Liver (tissue), 3 donors: Measurements from ENCODE around the gene STATH.
"Not testable (repeated sequence)": the region's sequence is repeated elsewhere in the genome, so short reads cannot be mapped to it uniquely, and the experiment has no call there.

Source experiments
- ATF3 ChIP-seq: IDR thresholded peaks from 2 replicates; pipeline ENCODE4 v1.6.1; 2016; ENCODE audit warnings: antibody characterized with exemption
- CTCF ChIP-seq: fragments of 150-350 bp; IDR thresholded peaks from 2 replicates; pipeline ENCODE4 v1.5.1; 2017; ENCODE audit warnings: improper control_type of control experiment, low read depth, low read length; ENCODE audit not compliant: missing input control
- FOXA1 ChIP-seq: IDR thresholded peaks from 2 replicates; pipeline ENCODE4 v1.6.1; 2016; ENCODE audit warnings: antibody characterized with exemption
- GABPA ChIP-seq, 2 donors: IDR thresholded peaks in 1 of 2; conservative IDR thresholded peaks in 1 of 2; 2 replicates each; pipeline ENCODE4 v1.6.1; 2016; ENCODE audit warnings: antibody characterized with exemption in 2 of 2, mild to moderate bottlenecking in 1 of 2, moderate library complexity in 1 of 2
- HNF4G ChIP-seq: IDR thresholded peaks from 2 replicates; pipeline ENCODE4 v1.6.1; 2016; ENCODE audit warnings: antibody characterized with exemption
- JUND ChIP-seq, 2 donors: IDR thresholded peaks; 2 replicates each; pipeline ENCODE4 v1.6.1; 2016; ENCODE audit warnings: antibody characterized with exemption in 2 of 2
- REST ChIP-seq: IDR thresholded peaks from 2 replicates; pipeline ENCODE4 v1.6.1; 2016; ENCODE audit warnings: antibody characterized with exemption, mild to moderate bottlenecking
- RXRA ChIP-seq, 2 donors: IDR thresholded peaks; 2 replicates each; pipeline ENCODE4 v1.6.1; 2017 to 2018; ENCODE audit warnings: antibody characterized with exemption in 2 of 2, mild to moderate bottlenecking in 1 of 2
- TAF1 ChIP-seq: conservative IDR thresholded peaks from 2 replicates; pipeline ENCODE4 v1.6.1; 2016; ENCODE audit warnings: antibody characterized with exemption, mild to moderate bottlenecking
- TF ChIP-seq, protein P1 (sequence below): IDR thresholded peaks from 2 replicates; pipeline ENCODE4 v1.6.1; 2016; ENCODE audit warnings: antibody characterized with exemption
- donor health status: healthy.
- donor health status: healthy.

DNA sequence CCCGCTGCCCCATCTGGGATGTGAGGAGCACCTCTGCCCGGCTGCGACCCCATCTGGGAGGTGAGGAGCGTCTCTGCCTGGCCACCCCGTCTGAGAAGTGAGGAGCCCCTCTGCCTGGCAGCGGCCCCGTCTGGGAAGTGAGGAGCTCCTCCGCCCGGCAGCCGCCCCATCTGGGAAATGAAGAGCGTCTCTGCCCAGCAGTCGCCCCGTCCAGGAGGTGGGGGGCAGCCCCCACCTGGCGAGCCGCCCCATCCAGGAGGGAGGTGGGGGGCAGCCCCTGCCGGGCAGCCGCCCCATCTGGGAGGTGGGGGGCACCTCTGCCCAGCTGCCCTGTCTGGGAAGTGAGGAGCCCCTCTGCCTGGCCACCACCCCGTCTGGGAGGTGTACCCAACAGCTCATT lies 41.8 kb downstream of the STATH start:
- not testable (repeated sequence) for TF ChIP-seq CTCF; ATF3; TAF1; REST; HNF4G; RXRA (IDR thresholded peaks at IDR 0.05); JUND (IDR thresholded peaks at IDR 0.05); FOXA1; GABPA (IDR thresholded peaks at IDR 0.05 in 1 of 2, conservative IDR thresholded peaks at IDR 0.05 in 1 of 2)
- TF ChIP-seq, protein P1, sequence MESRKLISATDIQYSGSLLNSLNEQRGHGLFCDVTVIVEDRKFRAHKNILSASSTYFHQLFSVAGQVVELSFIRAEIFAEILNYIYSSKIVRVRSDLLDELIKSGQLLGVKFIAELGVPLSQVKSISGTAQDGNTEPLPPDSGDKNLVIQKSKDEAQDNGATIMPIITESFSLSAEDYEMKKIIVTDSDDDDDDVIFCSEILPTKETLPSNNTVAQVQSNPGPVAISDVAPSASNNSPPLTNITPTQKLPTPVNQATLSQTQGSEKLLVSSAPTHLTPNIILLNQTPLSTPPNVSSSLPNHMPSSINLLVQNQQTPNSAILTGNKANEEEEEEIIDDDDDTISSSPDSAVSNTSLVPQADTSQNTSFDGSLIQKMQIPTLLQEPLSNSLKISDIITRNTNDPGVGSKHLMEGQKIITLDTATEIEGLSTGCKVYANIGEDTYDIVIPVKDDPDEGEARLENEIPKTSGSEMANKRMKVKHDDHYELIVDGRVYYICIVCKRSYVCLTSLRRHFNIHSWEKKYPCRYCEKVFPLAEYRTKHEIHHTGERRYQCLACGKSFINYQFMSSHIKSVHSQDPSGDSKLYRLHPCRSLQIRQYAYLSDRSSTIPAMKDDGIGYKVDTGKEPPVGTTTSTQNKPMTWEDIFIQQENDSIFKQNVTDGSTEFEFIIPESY = not testable (repeated sequence)
